HL-60 (cell line): ENCODE results near the gene GLI2.

Source experiments
- DNase-seq, 2 experiments: peaks; one replicate each; pipeline ENCODE4 v3.0.0-alpha.2; 2010 to 2020; ENCODE audit warnings: low read depth in 1 of 2, low spot score in 1 of 2
- H3K27ac ChIP-seq: fragments of 250-450 bp; sonication (Bioruptor Pico); replicated peaks from 2 replicates; pipeline ENCODE4 v1.5.1; 2020; ENCODE audit warnings: mild to moderate bottlenecking, moderate library complexity
- H3K27me3 ChIP-seq: fragments of 250-450 bp; sonication (Bioruptor Pico); 2 replicates; pipeline ENCODE4 v1.5.1; 2021; ENCODE audit warnings: mild to moderate bottlenecking, moderate library complexity; ENCODE audit not compliant: insufficient read depth, poor library complexity, severe bottlenecking
- H3K4me3 ChIP-seq: replicated peaks from 2 replicates; pipeline ENCODE4 v1.5.1; 2011; ENCODE audit warnings: mild to moderate bottlenecking, control low read depth, low read length; ENCODE audit not compliant: insufficient read depth
- GABPA ChIP-seq: IDR thresholded peaks from 2 replicates; pipeline ENCODE4 v1.6.1; 2012; ENCODE audit warnings: low read depth
- POLR2AphosphoS5 ChIP-seq: IDR thresholded peaks from 2 replicates; pipeline ENCODE4 v1.6.1; 2012; ENCODE audit warnings: low read depth
- REST ChIP-seq: IDR thresholded peaks from 2 replicates; pipeline ENCODE4 v1.6.1; 2012; ENCODE audit warnings: low read depth; ENCODE audit not compliant: insufficient replicate concordance
- SPI1 ChIP-seq: IDR thresholded peaks from 2 replicates; pipeline ENCODE4 v1.6.1; 2012; ENCODE audit warnings: low read depth, mild to moderate bottlenecking, borderline replicate concordance
- TF ChIP-seq, protein P1 (sequence below): IDR thresholded peaks from one replicate; pipeline ENCODE4 v1.5.1; 2011; ENCODE audit warnings: low read length, control low read depth, inconsistent platforms; ENCODE audit not compliant: insufficient read depth

Gene GLI2

GRCh38 chr2:120760446-120761135, 24.9 kb downstream of the GLI2 start:
- DNase-seq: no peak
- Histone ChIP-seq H3K27ac (no peak overlapping the region), H3K4me3 (no peak overlapping the region), H3K27me3 (no peaks in the 10 kb centered on the region)
- no peak for TF ChIP-seq REST
- no peak for TF ChIP-seq SPI1
- TF ChIP-seq, protein P1, sequence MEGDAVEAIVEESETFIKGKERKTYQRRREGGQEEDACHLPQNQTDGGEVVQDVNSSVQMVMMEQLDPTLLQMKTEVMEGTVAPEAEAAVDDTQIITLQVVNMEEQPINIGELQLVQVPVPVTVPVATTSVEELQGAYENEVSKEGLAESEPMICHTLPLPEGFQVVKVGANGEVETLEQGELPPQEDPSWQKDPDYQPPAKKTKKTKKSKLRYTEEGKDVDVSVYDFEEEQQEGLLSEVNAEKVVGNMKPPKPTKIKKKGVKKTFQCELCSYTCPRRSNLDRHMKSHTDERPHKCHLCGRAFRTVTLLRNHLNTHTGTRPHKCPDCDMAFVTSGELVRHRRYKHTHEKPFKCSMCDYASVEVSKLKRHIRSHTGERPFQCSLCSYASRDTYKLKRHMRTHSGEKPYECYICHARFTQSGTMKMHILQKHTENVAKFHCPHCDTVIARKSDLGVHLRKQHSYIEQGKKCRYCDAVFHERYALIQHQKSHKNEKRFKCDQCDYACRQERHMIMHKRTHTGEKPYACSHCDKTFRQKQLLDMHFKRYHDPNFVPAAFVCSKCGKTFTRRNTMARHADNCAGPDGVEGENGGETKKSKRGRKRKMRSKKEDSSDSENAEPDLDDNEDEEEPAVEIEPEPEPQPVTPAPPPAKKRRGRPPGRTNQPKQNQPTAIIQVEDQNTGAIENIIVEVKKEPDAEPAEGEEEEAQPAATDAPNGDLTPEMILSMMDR: no peak
- TF ChIP-seq GABPA: no peak
- no peak for TF ChIP-seq POLR2AphosphoS5

GRCh38 chr2:120761164-120761861, 25.6 kb downstream of the GLI2 start:
- TF ChIP-seq REST (no peak), SPI1 (no peak), POLR2AphosphoS5 (no peak), GABPA (no peak)
- TF ChIP-seq, protein P1: no peak
- H3K27me3 ChIP-seq: no peaks in the 10 kb centered on the region
- DNase-seq: no peak
- H3K27ac ChIP-seq: no peak overlapping the region
- H3K4me3 ChIP-seq: no peak overlapping the region

DNA sequence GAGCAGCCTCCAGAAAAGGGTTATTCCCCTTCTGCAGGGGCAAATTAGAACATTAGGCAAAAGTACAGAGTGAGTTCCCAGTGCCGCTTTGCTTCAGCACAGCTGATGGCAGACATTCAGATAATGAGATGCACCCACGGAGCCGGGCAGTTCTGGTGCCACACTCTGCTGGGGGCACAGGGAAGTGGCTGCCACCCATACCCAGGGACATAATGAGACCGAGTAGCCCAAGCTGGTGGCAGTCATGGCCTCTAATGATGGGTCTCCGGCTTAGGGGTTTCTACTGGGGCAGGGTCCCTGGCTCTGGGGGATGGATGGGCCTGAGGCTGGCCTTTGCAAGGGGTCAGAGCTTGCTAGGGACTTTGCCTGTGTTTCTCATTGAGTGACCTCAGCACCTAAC, 26.2 kb downstream of the GLI2 start:
- H3K27ac ChIP-seq: no peak overlapping the region
- DNase-seq: no peak
- no peaks in the 10 kb centered on the region for H3K27me3 ChIP-seq
- no peak for TF ChIP-seq GABPA
- TF ChIP-seq, protein P1: no peak
- no peak for TF ChIP-seq POLR2AphosphoS5
- no peak for TF ChIP-seq REST
- no peak for TF ChIP-seq SPI1
- H3K4me3 ChIP-seq: no peak overlapping the region
